GM12891 (cell line): ENCODE results near the gene UGT1A7.

ENCODE experiments used
- PAX5 ChIP-seq: IDR thresholded peaks from 2 replicates; pipeline ENCODE4 v1.6.1; 2011; ENCODE audit warnings: low read length, moderate library complexity, mild to moderate bottlenecking; ENCODE audit not compliant: insufficient read depth, severe bottlenecking
- POLR2A ChIP-seq: IDR thresholded peaks from 2 replicates; pipeline ENCODE4 v1.6.1; 2011; ENCODE audit warnings: low read depth, low read length, control low read depth
- POLR2AphosphoS5 ChIP-seq: IDR thresholded peaks from 2 replicates; pipeline ENCODE4 v1.6.1; 2011; ENCODE audit warnings: low read depth, low read length, control low read depth
- POU2F2 ChIP-seq: IDR thresholded peaks from 2 replicates; pipeline ENCODE4 v1.6.1; 2011; ENCODE audit warnings: low read depth, mild to moderate bottlenecking, control low read depth, low read length, moderate library complexity
- TAF1 ChIP-seq: IDR thresholded peaks from 2 replicates; pipeline ENCODE4 v1.6.1; 2011; ENCODE audit warnings: low read depth, low read length, control low read depth

- TF ChIP-seq TAF1, result no peak
- no peak for TF ChIP-seq POLR2A
- TF ChIP-seq POLR2AphosphoS5, result no peak
- no peak for TF ChIP-seq POU2F2
- TF ChIP-seq PAX5, result no peak
Observed at GRCh38 chr2:233798335-233799086, 116.8 kb downstream of the UGT1A7 start.
